Activated gamma-delta T cell (primary cell): ENCODE data around the gene SLC25A26.
"Not testable (repeated sequence)": the region's sequence is repeated elsewhere in the genome, so short reads cannot be mapped to it uniquely, and the experiment has no call there.

ENCODE experiments used
- DNase-seq: peaks from one replicate; lab custom pipeline; 2025; lab: John Stamatoyannopoulos, UW

SLC25A26 gene

GRCh38 chr3:66409771-66410754 lies 189.3 kb downstream of the SLC25A26 start:
- no peak for DNase-seq

GRCh38 chr3:66410976-66411375 lies 190.2 kb downstream of the SLC25A26 start:
- no peak for DNase-seq

GRCh38 chr3:66411474-66411873 lies 190.7 kb downstream of the SLC25A26 start:
- DNase-seq: no peak

- DNase-seq: no peak
These were observed 191.4 kb downstream of the SLC25A26 start for GRCh38 chr3:66411961-66412887.

DNA sequence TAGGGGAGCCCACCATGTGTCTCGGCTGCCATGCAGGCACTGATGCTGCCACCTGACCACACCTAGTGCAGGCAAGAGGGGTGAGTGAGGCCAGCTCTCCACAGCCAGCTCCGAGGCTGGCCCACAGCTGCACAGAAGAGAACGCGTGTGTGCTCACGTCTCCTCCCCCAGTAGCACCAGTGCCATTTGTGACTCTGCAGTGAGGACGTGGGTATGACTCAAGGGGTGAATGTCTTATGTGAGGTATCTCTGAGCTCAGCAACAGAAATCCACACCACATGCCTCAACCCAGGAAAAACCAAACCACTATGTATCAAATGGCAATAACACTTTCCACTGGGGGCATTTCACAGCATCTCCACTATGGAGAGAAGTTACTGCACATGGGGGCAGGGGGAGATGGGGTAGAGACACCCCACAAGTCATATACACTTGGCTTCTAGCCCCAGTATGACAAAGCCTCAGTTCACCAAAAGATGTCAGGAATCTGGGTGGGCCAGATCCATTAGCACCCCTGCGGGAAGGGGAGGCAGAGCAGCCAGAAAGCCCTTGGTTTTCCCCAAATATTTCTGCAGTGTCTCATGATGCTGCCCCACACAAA lies 192.4 kb downstream of the SLC25A26 start:
- no peak for DNase-seq

DNA sequence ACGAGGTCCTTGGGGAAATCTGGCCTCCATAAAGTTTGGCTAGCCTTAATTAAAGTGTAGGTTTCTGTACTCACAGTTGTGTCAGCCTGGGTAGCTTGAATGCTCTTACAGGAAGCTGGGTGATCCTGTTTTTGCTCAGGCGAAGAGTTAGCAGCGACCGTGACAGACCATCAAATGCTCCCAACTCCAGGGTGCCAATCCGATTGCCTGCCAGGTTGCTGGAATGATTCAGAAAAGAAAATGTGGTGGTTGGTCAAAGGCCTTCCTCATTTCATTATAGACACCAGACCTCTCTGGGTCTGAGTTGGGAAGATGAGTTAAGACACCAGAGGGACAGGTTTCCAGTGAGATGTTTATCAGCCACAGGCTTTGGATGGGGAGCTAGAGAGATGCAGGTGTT lies 194.0 kb downstream of the SLC25A26 start:
- DNase-seq: no peak

- no peak for DNase-seq
These were observed 195.1 kb downstream of the SLC25A26 start for GRCh38 chr3:66415867-66416428.

GRCh38 chr3:66416556-66417304 lies 195.9 kb downstream of the SLC25A26 start:
- no peak for DNase-seq

DNA sequence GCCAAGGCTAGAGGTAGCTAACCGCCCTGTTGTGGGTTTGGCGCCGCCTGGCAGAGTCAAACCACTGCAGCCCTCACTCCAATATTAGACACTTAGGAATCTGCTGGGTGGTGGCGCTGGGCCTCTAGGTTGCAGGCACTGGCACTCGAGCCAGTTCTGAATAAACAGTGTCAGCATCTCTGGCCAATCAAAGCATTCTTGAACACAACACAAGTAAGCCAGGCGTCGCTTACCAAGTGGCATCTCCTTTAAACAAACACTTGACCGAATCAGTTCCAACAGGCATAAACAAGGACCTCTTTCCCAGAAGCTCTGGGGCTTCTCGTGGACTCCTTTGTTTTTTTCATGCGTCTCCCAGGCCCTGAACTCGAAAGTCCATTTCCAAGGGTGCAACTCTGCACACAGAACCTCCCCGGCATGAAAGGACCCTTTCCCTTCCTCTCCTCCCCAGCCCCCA lies 197.7 kb downstream of the SLC25A26 start:
- no peak for DNase-seq

DNA sequence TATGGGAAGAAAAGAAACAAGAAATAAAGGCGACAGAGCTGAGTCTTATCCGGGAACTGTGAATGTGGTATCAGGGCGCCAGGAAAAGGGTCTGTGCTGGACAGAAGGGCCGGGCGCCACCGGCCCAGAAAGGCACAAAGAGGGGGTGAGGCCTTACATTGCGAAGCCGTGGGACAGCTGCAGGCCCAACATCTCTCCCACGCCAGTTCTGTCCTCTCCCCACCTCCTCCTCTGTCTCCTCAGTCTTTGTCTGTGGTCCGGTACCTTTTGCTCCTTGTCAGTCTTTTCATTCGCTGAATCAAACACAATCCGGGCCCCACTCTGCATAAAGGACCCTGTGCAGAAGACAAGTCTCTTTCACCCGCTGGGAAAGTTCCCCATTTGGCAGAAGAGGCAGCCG lies 198.2 kb downstream of the SLC25A26 start:
- no peak for DNase-seq

DNA sequence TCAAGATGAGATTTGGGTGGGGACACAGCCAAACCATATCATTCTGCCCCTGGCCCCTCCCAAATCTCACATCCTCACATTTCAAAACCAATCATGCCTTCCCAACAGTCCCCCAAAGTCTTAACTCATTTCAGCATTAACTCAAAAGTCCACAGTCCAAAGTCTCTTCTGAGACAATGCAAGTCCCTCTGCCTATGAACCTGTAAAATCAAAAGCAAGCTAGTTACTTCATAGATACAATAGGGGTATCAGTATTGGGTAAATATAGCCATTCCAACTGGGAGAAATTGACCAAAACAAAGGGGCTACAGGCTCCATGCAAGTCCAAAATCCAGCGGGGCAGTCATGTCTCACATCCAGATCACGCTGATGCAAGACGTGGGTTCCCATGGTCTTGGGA lies 200.3 kb downstream of the SLC25A26 start:
- DNase-seq: not testable (repeated sequence)

DNA sequence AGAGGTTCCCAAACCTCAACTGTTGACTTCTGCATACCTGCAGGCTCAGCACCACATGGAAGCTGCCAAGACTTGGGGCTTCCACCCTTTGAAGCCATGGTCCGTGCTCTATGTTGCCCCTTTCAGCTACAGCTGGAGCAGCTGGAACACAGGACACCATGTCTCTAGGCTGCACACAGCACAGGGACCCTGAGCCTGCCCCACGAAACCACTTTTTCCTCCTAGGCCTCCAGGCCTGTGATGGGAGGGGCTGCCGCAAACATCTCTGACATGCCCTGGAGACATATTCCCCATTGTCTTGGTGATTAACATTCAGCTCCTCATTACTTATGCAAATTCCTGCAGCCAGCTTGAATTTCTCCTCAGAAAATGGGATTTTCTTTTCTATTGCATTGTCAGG lies 201.1 kb downstream of the SLC25A26 start:
- not testable (repeated sequence) for DNase-seq

DNA sequence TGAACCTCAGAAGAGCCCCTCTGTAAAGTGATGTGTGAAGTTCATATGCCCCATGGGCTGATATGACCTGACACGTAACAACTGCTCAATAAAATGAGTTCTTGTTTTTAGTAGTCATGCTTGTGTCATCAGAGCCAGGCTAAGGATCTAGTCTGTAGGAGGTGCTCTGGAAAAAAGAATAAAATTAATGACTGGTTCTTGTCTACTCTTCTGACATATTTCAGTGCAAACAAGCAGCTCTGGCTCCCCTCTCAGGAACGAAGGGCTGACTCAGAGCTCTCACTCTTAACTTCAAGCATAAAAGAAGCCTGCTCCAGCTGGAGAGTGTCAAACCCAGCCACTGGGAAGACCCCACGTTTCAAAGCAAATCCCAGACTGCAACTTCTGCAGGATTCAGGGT lies 203.0 kb downstream of the SLC25A26 start:
- no peak for DNase-seq

DNA sequence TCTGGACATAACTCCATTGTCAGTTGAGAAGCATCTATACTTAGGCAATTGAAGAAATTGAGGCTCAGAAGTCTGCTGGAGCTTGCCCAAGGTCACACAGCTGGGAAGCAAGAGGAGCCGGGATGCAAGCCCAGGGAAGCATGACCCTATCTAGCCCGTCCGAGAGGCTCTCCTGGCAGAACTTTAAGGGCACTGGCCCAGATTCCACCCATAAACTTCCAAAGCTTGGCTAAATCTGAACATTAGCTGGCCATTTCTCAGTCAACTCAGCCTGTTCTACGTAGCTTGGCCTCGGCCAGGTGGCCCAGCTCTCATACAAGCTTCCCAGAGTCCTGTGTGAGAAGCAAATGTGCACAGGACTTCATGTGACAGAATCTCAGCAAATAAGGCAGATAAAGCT lies 204.2 kb downstream of the SLC25A26 start:
- no peak for DNase-seq

DNA sequence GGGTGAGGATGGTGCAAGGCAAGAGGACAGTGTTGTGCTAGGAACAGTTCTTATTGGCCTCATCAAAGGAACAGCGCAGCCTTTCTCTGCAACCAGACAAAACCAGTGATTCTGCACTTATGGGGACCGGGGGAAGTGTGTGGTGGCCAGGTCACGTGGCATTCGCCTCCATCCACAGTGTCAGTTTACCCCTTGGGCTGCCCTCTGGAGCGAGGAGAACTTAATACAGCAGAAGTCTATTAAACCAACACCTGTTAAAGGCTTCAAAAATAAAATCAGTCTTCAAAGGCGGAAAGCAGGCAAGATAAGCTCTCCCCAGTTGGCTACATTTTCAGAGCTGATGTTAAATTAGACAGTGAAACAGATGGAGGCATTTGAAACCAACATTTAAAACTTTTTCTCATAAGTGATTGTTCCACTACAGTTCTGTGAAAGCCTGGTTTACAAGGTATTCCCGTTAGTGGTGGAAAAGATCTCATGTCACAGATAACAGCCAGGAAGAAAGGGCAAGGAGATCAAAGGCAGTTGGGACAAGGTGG lies 204.8 kb downstream of the SLC25A26 start:
- no peak for DNase-seq

DNA sequence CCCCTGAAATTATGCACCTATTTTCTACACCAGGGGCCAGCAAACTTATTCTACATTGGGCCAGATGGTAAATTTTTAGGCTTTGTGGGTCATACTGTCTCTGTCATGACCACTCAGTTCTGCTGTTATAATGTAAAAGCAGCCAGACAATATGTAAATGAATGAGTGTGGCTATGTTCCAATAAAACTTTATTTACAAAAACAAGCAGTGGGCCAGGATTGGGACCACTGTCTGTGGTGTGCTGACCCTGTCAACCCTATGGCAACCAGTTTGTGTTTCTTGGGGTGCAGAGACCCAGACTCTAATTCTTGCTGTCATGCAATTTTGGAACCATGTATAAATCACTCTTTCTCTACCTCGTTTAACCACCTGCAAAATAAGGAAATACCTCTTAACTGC lies 205.3 kb downstream of the SLC25A26 start:
- no peak for DNase-seq

DNA sequence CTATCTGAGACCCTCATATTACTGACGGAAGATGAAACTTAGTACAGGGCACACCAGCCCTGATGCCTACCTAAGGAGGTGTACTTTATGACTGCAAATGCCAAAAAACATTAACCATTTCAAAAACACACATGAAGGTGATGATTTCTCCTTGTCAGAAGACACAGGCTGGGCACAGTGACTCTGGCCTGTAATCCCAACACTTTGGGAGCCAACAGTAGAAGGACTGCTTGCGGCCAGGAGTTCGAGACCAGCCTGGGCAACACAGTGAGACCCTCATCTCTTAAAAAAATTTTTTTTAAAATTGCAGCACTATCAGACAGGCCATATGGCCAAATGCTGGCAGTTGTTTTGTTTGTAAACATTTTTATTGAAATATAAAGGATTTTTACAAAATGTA lies 206.6 kb downstream of the SLC25A26 start:
- DNase-seq: no peak

GRCh38 chr3:66427951-66428474 lies 207.2 kb downstream of the SLC25A26 start:
- no peak for DNase-seq
